Endothelial cell of umbilical vein (primary cell): ENCODE measurements around the gene PRPF40A. TPM values are rescaled to one million over a fixed set of nuclear protein-coding genes. Genes with fewer than 3 reads are reported as not detected.

Experiments used
- BruUV-seq: library from RNA; stranded (reverse); fragments of 400-500 nt; replicated peaks from 2 replicates; lab custom pipeline; 2021; lab: Mats Ljungman, UMichigan
- CTCF ChIA-PET: fragments of 300-600, 350-600 bp; sonication (Branson Sonifier 250); formaldehyde crosslinking; loops from one replicate; lab custom pipeline; 2021; ENCODE audit warnings: antibody characterized with exemption, inconsistent platforms; lab: Charles Lee
- POLR2A ChIA-PET: fragments of 300-600, 350-600 bp; sonication (Branson Sonifier 250); formaldehyde crosslinking; loops from one replicate; lab custom pipeline; 2021; ENCODE audit warnings: antibody characterized with exemption, inconsistent platforms; lab: Charles Lee
- DNase-seq: peaks from one replicate; pipeline ENCODE4 v3.0.0-alpha.2; 2011; ENCODE audit warnings: low read depth, low spot score
- FAIRE-seq: peaks from 2 replicates; lab custom pipeline; 2011; peaks lifted over from hg19 to GRCh38; lab: Jason Lieb, UNC
- H2AFZ ChIP-seq: 2 replicates; pipeline ENCODE4 v1.6.0; 2012; ENCODE audit warnings: low read depth, low read length, control low read depth, inconsistent platforms
- H3K27ac ChIP-seq: 2 replicates; pipeline ENCODE4 v1.5.1; 2011; ENCODE audit warnings: low read depth, mild to moderate bottlenecking, control low read depth, low read length, moderate library complexity; ENCODE audit not compliant: insufficient read depth
- H3K27me3 ChIP-seq, 2 experiments: 2 replicates each; pipeline versions ENCODE4 v1.6.0 to v1.6.1; 2011; ENCODE audit warnings: low read length in 2 of 2, mixed read lengths in 1 of 2; ENCODE audit not compliant: control insufficient read depth in 2 of 2, insufficient read depth in 2 of 2
- H3K36me3 ChIP-seq, 2 experiments: 2 replicates in 1 of 2; 3 replicates in 1 of 2; pipeline ENCODE4 v1.5.1; 2011; ENCODE audit warnings: low read length in 2 of 2, mild to moderate bottlenecking in 1 of 2, moderate library complexity in 1 of 2; ENCODE audit not compliant: control insufficient read depth in 2 of 2, insufficient read depth in 2 of 2; ENCODE audit errors: extremely low read depth in 1 of 2
- H3K4me1 ChIP-seq: 3 replicates; pipeline ENCODE4 v1.5.1; 2011; ENCODE audit warnings: mild to moderate bottlenecking, low read length; ENCODE audit not compliant: control insufficient read depth, insufficient read depth; ENCODE audit errors: extremely low read depth
- H3K4me2 ChIP-seq: 2 replicates; pipeline ENCODE4 v1.6.1; 2011; ENCODE audit warnings: low read length, control low read depth, mixed read lengths; ENCODE audit not compliant: insufficient read depth
- H3K4me3 ChIP-seq, 3 experiments: fragments of 200-600 bp in 1 of 3; sonication (generic), shearing (Covaris generic) in 1 of 3; replicated peaks in 1 of 3; 2 replicates each; pipeline ENCODE4 v1.5.1; 2011 to 2016; ENCODE audit warnings: control low read depth in 3 of 3, low read length in 3 of 3, mild to moderate bottlenecking in 2 of 3, inconsistent platforms in 1 of 3, low read depth in 1 of 3, moderate library complexity in 1 of 3; ENCODE audit not compliant: insufficient read depth in 1 of 3
- H3K79me2 ChIP-seq: 2 replicates; pipeline ENCODE4 v1.6.0; 2012; ENCODE audit warnings: low read length, inconsistent platforms; ENCODE audit not compliant: control insufficient read depth, insufficient read depth
- H3K9ac ChIP-seq: replicated peaks from 2 replicates; pipeline ENCODE3; 2011; ENCODE audit warnings: low read length, control low read depth; ENCODE audit not compliant: insufficient read depth; ENCODE audit errors: extremely low read depth
- H3K9me1 ChIP-seq: replicated peaks from 3 replicates; pipeline ENCODE4 v1.6.0; 2011; ENCODE audit warnings: mild to moderate bottlenecking, low read length; ENCODE audit not compliant: control insufficient read depth, insufficient read depth; ENCODE audit errors: extremely low read depth
- H3K9me3 ChIP-seq: replicated peaks from 2 replicates; pipeline ENCODE4 v1.5.1; 2012; ENCODE audit warnings: low read length, inconsistent platforms; ENCODE audit not compliant: control insufficient read depth, insufficient read depth
- H4K20me1 ChIP-seq: replicated peaks from 2 replicates; pipeline ENCODE3; 2011; ENCODE audit warnings: mild to moderate bottlenecking, low read length; ENCODE audit not compliant: control insufficient read depth, insufficient read depth; ENCODE audit errors: extremely low read depth
- CTCF ChIP-seq, 2 donors: IDR thresholded peaks; 1 replicate in 1 of 2; 2 replicates in 1 of 2; pipeline ENCODE4 v1.5.1; 2011; ENCODE audit warnings: low read length in 2 of 2, mild to moderate bottlenecking in 2 of 2, moderate library complexity in 2 of 2, control low read depth in 1 of 2, inconsistent platforms in 1 of 2, low read depth in 1 of 2; ENCODE audit not compliant: insufficient read depth in 1 of 2; ENCODE audit errors: extremely low read depth in 1 of 2
- EZH2 ChIP-seq: IDR thresholded peaks from 2 replicates; pipeline ENCODE4 v1.6.1; 2012; ENCODE audit warnings: borderline replicate concordance, low read depth, mild to moderate bottlenecking, moderate library complexity, low read length, inconsistent platforms; ENCODE audit not compliant: severe bottlenecking
- FOS ChIP-seq: IDR thresholded peaks from 2 replicates; pipeline ENCODE4 v1.6.1; 2011; ENCODE audit warnings: mild to moderate bottlenecking, low read length, moderate library complexity, borderline replicate concordance; ENCODE audit not compliant: insufficient read depth
- GATA2 ChIP-seq: IDR thresholded peaks from 2 replicates; pipeline ENCODE4 v1.7.0; 2011; ENCODE audit warnings: low read depth, mild to moderate bottlenecking, moderate library complexity, mixed read lengths, low read length; ENCODE audit not compliant: insufficient read length, insufficient read depth
- JUN ChIP-seq: IDR thresholded peaks from 2 replicates; pipeline ENCODE4 v1.6.1; 2011; ENCODE audit warnings: borderline replicate concordance, low read depth; ENCODE audit not compliant: insufficient read length, insufficient read depth
- MAX ChIP-seq: IDR thresholded peaks from 2 replicates; pipeline ENCODE4 v1.6.1; 2011; ENCODE audit not compliant: insufficient read depth, insufficient read length
- MYC ChIP-seq: IDR thresholded peaks from one replicate; pipeline ENCODE4 v1.6.1; 2011; ENCODE audit warnings: mild to moderate bottlenecking, low read depth, low read length
- POLR2A ChIP-seq: IDR thresholded peaks from 2 replicates; pipeline ENCODE4 v1.6.1; 2012; ENCODE audit warnings: low read depth, mild to moderate bottlenecking, control low read depth, low read length
- POLR2AphosphoS5 ChIP-seq: IDR thresholded peaks from 2 replicates; pipeline ENCODE4 v1.6.1; 2012; ENCODE audit warnings: low read depth, mild to moderate bottlenecking, control low read depth, low read length, moderate library complexity; ENCODE audit not compliant: insufficient read depth
- dilution Hi-C: fragments of 300-500 bp; cut with MboI; formaldehyde crosslinking; loops from one replicate; pipeline ENCODE4 v1.15.0; 2019; ENCODE audit warnings: low sequenced_read_pairs; ENCODE audit not compliant: extremely low pct_ligation_motif_present
- intact Hi-C: fragments of 100-400 bp; cut with micrococcal nuclease; formaldehyde crosslinking; loops from one replicate; pipeline ENCODE4 v1.10.0; 2022
- polyA plus RNA-seq, 4 experiments: library from polyadenylated mRNA; depleted of rRNA in 3 of 4; stranded (reverse) in 3 of 4; unstranded in 1 of 4; fragments of >200 nt; gene quantifications; 2 replicates each; pipeline versions ENCODE4 v1.2.1 to v1.2.3, GENCODE V29; 2011 to 2012; ENCODE audit warnings: missing spikeins in 1 of 4
- total RNA-seq: library from RNA; stranded (reverse); gene quantifications from 2 replicates; pipeline ENCODE4 v1.2.3, GENCODE V29; 2021

Gene PRPF40A
- total and polyA plus RNA-seq, 2 donors (not counting 3 experiments of a cell fraction or from before 2014, with no cell fraction given): 58.2 to 123 TPM

GRCh38 chr2:152638590-152638989, 78.7 kb downstream of the PRPF40A start:
- H4K20me1 ChIP-seq: no peaks in the 10 kb centered on the region
- intact Hi-C loops: no loop called here

More at GRCh38 chr2:152638590-152638989, 78.7 kb downstream of the PRPF40A start:
- CTCF ChIA-PET: interaction anchor here (1.4 kb wide), 1 partner anchor 10 kb away, joined by 6 read pairs; no protein-coding TSS in a partner anchor
- FAIRE-seq: no peak
- Histone ChIP-seq H3K27me3 (no peaks in the 10 kb centered on the region), H3K9me3 (no peaks in the 10 kb centered on the region), H3K9ac (no peak overlapping the region), H3K36me3 (peaks cover 4 to 19% of the 10 kb centered on the region in 2 experiments), H3K9me1 (no peaks in the 10 kb centered on the region), H3K27ac (no peak overlapping the region), H3K4me1 (no peaks in the 10 kb centered on the region), H3K4me2 (no peak overlapping the region), H3K79me2 (no peaks in the 10 kb centered on the region), H2AFZ (no peak overlapping the region), H3K4me3 (no peak overlapping the region)
- dilution Hi-C loops: no loop called here
- POLR2A ChIA-PET: interaction anchor here (1.0 kb wide), 1 partner anchor 439 kb away, joined by 3 read pairs; no protein-coding TSS in a partner anchor
- no TSS peak for BruUV-seq
- no peak for DNase-seq
- TF ChIP-seq CTCF (IDR thresholded peaks at IDR 0.05; ENCODE audit: extremely low read depth in 1 of 2, insufficient read depth in 1 of 2, low read depth in 1 of 2, low read length in 2 of 2): no peak
- TF ChIP-seq FOS: no peak
- no peak for TF ChIP-seq MAX
- TF ChIP-seq GATA2: no peak
- TF ChIP-seq EZH2: no peak
- TF ChIP-seq JUN: no peak
- TF ChIP-seq MYC: no peak
- no peak for TF ChIP-seq POLR2A
- TF ChIP-seq POLR2AphosphoS5: no peak
